HG03159 (cell line): ENCODE data around the gene GORASP2.
"Not testable (repeated sequence)": the region's sequence is repeated elsewhere in the genome, so short reads cannot be mapped to it uniquely, and the experiment has no call there.

Experiments used
- ATAC-seq: cut with Tn5 transposase; IDR thresholded peaks from one replicate; pipeline ENCODE4 v1.9.1; 2021; ENCODE audit warnings: mild to moderate bottlenecking, moderate library complexity; ENCODE audit not compliant: unreplicated experiment

Gene GORASP2

DNA sequence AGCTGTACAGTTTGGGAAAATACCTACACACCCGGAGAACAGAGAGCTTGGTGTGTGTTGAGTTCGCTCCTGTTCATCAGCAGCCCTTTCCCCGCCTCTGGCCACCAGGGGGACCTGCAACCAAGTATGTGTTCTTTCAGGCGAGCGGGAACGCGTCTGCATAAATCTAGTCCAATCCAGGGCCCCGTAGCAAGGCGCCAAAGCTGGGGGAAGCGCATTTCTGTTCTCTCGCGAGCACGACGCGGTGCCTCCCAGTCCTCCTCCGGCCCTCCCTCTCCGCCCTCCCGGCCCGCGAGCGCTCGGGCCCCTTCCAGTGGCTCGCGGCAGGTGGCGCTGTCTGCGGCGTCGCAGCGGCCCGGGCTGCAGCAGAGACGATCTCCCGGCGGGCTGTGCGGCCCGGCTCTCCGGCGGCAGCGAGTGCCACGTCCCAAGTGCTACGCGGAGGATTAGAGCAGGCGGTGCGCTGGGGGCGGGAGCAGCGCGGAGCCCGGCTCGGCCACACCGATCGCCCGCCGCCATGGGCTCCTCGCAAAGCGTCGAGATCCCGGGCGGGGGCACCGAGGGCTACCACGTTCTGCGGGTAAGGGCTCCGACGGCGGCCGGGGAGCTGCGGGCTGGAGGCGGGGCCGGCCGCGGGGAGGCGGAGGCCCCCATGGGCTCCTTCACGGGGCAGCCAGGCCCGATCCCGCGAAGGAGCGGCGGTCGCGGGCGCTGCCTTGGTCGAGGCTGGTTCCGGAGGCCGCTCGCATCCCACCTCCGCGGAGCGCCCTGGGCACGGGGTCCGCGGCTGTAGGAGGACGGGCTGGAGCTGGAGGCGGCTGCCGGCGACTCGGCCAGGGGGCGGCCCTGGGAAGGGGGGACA, at the start of gene GORASP2:
TSS of gene GORASP2 (plus strand) at position 430 of the 862 bp plus-strand sequence. CDS start at position 518, 88 bp downstream.
- peak; percentile 91 for ATAC-seq

DNA sequence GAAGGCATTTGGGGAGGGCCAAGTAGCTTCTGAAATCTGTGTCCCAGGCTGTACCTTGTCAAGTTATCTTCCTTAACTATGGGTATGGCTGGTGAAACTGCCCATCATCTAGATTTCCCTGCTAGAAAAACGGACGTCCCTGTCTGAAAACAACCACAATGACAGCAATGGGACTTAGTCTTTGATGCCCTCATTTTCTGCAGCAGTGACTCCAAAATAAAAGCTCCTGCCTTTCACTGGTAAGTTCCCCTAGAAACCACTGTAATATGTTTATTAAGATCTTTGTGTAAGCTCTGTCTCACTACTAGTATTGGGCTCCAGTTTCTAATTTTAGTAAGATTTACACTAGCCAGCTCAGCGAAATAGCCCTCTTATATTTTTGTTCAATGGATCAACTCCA, 47.2 kb upstream of the GORASP2 start:
- ATAC-seq = no peak

DNA sequence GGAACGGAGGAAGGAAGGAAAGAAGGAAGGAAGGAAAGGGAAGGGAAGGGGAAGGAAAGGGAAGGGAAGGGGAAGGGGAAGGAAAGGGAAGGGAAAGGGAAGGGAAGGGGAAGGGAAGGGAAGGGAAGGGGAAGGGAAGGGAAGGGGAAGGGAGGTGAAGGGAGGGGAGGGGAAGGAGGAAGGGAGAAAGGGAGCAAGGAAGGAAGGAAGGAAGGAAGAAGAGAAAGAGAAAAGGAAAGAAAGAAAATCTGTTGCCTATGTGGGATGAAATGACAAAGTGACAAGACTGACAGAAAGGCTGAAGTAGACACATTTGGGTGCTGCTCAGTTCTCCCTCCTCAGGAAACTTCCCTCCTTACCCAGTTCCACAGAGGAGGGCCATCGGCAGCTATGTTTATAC, 46.3 kb upstream of the GORASP2 start:
- no peak for ATAC-seq

DNA sequence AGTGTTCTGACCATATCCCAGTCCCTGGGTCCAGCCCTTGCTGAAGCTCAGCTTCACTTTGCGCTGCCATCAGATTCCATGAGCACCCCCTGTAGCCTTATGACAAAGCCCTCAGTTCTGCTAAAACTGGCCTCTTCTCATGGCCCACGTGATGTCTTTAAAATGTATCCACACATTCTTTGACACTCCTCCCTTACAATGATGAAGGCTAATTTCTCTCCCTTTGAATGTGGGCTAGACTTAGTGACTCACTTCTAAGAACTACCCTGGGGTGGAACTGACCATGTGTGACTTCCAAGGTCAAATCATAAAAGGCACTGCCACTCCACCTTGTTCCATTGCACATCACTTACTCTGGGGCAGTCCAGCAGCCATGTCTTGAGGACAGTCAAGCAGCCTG, 45.4 kb upstream of the GORASP2 start:
- no peak for ATAC-seq

DNA sequence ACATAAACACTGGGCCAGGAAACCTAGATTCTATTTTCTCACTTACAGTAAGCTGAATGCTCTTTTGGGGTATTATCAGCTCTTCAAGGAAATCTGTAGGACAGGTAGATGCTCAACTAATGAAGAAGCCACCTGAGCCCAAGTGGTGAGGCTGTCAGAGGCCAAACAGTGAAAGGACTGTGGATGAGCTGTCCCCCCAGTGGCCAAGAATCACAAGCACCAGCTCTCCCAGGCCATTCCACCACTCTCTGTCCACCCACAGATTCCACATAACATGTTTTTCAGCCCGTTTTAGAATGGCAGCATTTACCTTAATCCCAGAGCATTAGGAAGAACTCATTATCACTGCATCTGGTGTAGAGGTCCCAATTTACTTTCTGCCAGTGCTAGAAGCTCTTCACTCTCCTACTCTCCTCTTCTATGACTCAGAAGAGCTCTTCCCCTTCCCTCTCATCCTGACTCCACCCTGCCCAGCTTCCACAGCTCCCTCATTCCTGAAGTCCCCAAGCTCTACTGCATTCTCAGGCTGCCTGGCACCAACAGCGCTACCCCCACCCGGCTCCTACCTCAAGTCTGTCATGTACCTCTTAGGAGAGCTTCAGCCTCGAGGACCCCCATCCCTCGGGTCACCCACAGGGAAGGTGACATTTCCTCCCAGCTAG, 43.8 kb upstream of the GORASP2 start:
- ATAC-seq = no peak

DNA sequence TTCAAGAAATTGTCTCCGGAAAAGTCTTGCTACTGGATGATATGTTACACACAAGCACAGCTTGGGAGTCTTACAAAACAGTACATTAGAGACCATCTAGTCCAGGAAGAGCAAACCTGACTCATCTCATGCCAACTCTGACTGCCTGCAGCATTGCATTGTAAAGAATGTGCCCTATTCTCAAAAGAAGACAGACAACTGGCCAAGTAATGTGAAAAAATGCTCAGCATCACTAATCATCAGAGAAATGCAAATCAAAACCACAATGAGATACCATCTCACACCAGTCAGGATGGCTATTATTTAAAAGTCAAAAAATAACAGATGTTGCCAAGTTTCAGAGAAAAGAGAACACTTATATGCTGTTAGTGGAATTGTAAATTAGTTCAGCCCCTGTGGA, 42.7 kb upstream of the GORASP2 start:
- no peak for ATAC-seq

DNA sequence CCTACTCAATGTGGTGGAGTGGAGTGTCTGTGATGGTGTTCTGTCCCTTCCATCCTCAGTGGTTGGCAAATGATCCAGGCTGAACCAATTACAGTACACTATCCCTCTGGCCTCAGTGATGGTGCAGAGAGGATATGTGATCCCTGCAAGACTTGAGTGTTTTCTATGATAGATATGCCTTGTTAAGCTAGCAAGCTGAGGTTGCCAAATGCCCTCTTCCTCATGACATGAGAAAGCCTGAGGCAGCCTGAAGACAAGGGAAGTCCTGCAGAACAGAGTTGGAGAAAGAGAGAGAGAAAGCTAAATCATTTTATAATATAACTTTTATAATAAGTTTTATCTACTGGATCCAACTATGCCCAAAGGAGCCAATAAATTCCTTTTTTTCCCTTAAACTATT, 41.6 kb upstream of the GORASP2 start:
- no peak for ATAC-seq

DNA sequence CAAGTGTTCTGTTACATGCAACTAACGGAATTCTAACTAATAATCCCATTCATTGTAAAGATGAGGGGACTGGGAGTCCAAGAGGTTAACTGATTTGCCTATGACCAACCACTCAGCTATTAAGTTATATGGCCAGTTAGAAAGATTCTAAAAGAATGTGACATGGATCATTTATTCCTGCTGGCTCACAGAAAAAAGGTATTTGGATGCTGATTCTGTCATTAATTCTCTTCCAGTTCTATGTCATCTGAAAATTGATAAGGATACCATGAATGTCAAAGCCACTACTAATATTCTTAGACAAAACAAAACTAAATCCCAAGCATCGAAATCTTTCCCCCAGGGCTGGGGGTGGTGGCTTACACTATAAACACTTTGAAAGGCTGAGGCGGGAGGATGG, 41.2 kb upstream of the GORASP2 start:
- no peak for ATAC-seq

DNA sequence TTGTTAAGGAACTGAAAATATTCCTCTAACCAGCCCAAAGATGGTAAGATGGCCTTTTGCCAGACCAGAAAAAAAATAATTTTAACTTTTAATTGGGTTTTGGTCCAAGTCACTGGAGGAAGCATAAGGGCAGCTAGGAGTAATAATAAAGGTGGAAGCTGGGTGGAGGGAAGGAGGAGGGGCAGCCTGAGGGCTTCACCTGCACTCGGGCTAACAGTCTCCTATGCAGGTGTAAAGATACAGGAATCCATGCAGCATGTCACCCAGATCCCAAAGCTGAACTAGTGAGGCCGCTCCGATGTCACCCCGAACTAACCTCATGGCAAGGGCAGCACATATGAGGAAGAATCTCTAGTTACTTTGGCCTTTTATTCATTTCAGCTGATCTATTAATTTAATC, 37.2 kb upstream of the GORASP2 start:
- ATAC-seq = no peak

DNA sequence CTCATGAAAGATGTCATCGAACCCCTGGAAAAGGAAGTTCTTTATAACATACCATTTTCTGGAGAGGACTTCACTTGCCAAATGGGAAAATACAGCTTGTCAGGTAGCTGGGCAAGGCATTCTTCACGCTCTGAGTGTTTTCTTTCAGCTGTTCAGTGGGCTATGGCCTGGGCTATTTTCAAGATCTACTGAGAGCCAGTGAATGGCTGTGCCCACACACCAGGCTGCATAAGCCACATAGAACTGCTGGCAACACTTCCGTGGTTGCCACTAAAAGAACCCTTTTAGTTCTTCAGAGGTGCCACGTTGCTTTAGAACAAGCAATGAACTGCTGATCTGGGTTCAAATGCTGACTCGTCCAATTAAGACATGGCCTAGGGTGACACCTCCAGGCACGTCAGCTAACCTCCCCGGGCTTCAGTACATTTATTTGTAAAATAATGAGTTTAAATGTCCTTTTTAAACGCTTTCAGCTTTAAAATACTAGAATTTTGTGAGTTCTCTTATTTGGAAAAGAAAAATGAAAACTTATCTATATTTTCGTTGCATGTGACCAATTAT, 36.6 kb upstream of the GORASP2 start:
- ATAC-seq = no peak

DNA sequence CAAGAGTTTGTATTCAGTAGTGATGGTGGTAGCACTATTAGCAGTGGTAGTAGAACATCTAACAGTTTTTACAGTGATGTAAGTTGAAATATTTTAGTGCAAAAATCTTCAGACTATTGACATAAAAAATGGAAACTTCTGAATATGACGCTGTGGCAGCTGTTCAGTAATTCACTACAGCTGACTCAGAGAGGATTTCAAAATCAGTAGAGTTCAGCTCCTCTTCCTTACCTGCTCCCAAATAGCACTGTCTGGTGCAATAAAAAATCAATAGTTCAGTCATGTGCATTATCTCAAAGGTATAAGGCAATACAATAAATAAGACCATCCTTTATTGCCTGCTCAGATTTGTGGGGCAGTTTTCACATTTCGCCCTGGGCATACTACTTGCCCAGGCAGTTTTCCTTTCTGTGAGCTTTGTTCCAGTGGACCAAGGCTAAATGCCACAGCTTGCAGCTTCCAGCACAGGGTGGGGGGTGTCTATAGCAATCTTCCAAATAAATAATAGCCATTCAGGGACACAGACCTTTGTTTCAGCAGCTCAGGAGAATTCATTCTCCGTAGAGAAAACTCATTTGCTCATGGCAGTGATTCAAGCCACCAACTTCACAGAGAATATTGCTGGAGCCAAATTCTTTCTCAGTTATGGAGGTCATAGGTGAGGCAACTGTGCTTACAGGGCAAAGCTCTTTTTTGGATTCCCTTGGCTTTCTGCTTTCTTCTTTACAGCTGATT, 33.9 kb upstream of the GORASP2 start:
- no peak for ATAC-seq

DNA sequence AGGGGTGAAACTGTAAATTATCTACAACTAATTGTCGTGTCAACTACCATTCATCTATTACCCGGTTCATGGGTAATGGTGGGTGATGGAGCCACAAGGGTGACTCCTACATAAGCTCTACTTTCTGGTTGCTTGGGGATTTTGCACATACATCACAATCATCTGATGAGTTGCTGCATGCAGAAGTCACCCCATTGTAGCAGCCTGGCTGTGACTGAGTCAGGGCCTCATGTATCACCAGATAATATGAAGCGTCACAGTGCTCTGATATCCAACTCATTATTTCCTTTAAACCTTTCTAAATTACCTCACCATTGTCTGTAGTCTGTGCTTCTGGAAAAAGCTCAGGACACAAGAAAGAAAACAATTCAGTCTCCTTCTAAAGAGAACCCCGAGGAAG, 32.4 kb upstream of the GORASP2 start:
- ATAC-seq = no peak

DNA sequence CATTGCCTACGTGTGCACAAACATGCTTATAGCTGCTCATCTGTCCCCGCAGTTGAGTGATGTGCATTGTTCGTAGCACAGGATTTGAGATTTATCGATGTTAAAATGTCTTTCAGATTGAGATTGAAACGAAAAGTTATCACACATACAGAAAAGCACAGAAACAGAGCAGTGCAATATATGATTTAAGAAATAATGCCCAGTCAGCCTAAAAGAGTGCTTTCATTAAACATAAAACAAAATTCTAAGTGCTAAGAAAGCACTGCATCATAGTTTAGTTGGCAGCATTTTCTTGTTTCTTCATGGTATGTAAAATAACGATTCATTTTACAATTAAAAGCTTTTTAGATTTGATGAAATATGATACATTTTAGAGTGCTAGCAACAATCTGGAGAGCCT, 31.9 kb upstream of the GORASP2 start:
- ATAC-seq = no peak

DNA sequence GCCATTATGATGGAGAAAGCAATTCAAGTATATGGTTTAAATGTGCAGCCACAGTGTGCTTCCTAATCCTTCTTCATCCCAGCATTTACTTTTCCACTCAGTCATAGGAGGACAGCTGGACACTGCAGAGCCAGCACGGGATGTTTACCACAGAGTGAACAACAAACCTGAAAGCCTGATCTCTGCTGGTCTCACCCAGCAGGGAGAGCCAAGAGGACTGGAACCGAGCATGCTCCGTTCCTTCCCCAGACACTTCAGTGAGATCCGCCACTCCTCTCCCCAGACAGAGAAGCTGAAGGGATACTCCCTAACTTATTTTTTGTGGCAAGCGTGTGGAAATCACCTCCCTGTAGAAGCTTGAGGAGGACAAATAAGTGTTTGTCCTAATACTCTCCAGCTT, 23.2 kb upstream of the GORASP2 start:
- ATAC-seq = no peak

DNA sequence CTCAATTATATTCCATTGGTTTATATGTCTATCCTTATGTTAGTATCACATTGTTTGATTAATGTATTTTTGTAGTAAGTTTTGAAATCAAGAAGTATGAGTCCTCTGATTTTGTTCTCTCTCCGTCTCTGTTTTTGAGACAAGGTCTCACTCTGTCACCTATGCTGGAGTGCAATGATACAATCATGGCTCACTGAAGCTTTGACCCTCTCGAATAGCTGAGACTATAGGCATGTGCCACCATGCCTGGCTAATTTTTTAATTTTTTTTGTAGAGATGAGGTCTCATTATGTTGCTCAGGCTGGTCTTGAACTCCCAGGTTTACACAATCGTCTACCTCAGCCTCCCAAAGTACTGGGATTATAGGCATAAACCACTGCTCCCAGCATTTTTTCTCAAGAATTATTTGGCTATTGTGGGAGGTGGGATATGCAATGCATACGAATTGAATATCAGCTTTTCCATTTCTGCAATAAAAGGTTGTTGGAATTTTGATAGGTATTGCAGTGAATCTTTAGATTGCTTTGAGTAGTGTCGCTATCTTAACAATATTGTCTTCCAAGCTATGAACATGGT, 17.7 kb upstream of the GORASP2 start:
- ATAC-seq = no peak

DNA sequence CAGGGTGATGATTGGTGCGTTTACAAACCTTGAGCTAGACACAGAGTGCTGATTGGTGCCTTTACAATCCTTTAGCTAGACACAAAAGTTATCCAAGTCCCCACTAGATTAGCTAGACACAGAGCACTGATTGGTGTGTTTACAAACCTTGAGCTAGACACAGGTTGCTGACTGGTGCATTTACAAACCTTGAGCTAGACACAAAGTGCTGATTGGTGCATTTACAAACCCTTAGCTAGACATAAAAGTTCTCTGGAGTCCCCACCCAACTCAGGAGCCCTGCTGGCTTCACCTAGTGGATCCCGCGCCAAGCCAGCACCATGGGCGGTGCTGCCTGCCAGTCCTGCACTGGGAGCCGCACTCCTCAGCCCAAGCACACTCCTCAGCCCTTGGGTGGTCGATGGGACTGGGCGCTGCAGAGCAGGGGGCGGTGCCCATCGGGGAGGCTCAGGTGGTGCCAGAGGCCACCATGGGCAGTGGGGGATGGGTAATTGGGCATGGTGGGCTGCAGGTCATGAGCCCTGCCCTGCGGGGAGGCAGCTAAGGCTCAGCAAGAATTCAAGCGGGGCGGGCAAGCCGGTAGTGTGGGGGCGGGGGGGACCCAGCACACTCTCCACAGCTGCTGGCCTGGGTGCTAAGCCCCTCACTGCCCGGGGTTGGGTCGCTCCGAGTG, 13.9 kb upstream of the GORASP2 start:
- not testable (repeated sequence) for ATAC-seq

DNA sequence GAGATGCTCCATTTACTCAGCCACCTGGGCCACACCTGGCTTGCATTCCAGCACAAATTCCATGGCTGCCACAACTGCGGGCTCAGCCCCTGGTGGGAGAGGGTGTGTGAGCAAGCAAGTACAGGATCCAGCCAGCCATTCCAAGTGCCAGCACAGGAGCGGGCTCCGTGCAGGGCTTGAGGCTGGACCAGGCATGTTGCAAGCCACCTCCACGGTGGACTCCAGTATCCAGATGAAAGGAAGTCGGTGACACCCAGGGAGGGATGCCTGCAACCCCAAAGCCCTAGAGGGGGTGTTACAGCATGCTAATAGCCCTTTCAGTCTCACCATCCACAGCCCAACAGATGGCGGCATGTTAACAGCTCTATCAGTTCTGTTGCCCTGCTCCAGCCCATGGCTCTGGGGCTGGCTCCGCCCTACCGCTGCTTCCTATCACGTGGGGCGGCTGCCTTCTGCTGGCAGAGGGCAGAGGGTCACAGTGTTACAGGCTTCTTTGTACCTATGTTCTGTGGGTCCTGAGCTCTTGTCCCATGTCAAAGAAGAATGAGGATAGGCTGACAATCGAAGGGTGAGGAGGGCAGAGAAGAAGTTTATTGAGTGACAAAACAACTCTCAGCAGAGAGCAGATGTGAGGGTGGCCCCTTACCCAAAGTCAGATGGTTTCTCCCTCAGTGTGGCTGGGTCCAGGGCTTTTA, 11.7 kb upstream of the GORASP2 start:
- ATAC-seq = no peak

DNA sequence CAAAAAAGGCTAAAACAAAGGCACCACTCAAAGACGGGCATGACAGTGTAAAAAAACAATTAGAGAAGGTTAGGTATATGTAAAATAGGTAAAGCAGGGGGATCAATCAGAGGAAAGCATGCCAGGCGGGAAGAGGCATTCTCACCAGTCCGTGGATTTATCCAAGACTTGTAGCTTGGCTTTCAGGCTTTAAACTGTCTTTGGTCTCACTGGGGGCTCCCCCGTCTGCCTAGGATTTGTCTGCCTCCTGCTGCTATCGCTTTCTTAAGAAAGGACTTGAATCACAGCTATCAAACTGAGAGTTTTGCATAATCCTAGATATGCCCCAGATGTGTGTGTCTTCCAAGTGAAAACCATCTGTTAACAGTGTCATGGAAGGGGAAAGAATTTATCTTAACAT, 11.1 kb upstream of the GORASP2 start:
- ATAC-seq = no peak

DNA sequence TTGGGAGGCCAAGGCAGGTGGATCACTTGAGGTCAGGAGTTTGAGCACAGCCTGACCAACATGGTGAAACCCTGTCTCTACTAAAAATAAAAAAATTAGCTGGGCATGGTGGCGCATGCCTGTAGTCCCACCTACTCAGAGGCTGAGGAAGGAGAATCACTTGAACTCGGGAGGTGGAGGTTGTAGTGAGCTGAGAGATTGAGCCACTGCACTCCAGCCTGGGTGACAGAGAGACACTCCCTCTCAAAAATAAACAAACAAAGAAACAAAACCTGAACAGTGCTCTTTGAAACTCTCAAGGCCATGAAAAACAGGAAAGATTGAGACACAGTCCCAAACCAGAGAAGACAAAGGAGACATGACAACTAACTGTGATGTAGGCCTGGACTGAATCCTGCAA, 7.2 kb upstream of the GORASP2 start:
- ATAC-seq = not testable (repeated sequence)
